GM18907 (cell line): ENCODE data around the gene KCNJ12.

Experiments
- ATAC-seq: cut with Tn5 transposase; IDR thresholded peaks from one replicate; pipeline ENCODE4 v1.9.1; 2021; ENCODE audit warnings: mild to moderate bottlenecking, moderate library complexity; ENCODE audit not compliant: unreplicated experiment

The KCNJ12 gene

DNA sequence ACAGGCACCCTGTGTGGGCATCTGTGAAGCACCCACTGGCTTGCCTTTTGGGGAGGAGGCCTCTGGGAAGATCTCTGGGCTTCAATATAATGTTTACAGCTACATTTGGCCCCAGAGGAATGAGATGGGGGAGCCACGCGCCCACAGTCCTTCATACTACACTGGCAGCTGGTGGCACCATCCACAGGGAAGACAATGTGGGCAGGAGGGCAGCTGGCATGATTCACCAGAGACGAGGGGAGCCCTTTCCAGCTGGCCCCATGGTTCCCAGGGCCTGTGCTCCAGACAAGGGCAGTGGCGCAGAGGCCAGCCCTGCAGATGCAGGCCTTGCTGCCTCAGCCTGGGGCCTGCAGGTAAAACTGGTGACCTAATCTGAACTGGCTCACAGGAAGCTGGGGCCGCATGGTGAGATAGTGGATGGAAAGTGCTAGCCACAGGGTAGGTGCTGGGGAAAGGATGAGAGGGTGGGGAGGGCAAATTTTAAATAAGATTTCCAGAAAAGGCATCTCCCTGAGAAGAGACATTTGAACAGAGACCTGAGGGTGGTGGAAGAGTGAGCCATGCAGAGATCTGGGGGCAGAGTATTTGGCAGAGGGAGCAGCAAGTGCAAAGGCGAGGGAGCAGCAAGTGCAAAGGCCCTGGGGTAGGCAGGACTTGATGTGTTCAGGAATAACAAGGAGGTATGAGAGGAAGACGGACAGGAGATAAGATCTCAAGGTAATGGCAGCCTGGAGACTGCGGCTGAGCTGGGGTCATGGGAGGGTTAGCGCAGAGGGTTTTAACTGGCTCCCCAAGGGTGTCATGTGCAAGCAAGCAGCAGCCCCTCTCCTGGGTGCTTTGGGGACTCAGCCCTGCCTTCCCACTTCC, 12.1 kb upstream of the KCNJ12 start:
- no peak for ATAC-seq

- ATAC-seq = no peak
These were observed 11.1 kb upstream of the KCNJ12 start for GRCh38 chr17:21365016-21365415.

GRCh38 chr17:21368545-21369246, 7.5 kb upstream of the KCNJ12 start:
- peak; percentile 49 for ATAC-seq

- no peak for ATAC-seq
These were observed 6.8 kb upstream of the KCNJ12 start for GRCh38 chr17:21369395-21369794.

DNA sequence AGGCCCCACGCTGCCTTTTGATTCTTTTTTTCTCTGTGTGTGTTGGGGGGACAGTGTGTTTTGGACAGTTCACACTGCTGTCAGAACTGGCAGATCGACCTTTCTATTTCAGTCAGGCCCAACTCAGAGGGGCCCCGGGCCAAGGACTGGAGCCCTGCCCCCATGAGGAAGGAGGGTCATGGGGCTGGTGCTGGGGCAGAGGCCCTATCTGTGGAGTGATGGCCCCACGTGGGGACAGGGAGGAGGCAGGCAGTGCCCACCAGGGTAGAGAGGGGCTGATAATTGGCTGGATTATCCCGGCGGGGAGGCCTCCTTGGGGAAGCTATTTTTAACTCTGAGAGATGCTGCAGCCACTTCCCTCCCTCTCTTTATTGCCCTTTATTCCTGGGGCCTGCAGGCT, 5.7 kb upstream of the KCNJ12 start:
- no peak for ATAC-seq

GRCh38 chr17:21371511-21372081, 4.6 kb upstream of the KCNJ12 start:
- no peak for ATAC-seq

GRCh38 chr17:21372256-21372954, 3.8 kb upstream of the KCNJ12 start:
- no peak for ATAC-seq

- ATAC-seq = no peak
These were observed 3.1 kb upstream of the KCNJ12 start for GRCh38 chr17:21373036-21373435.

DNA sequence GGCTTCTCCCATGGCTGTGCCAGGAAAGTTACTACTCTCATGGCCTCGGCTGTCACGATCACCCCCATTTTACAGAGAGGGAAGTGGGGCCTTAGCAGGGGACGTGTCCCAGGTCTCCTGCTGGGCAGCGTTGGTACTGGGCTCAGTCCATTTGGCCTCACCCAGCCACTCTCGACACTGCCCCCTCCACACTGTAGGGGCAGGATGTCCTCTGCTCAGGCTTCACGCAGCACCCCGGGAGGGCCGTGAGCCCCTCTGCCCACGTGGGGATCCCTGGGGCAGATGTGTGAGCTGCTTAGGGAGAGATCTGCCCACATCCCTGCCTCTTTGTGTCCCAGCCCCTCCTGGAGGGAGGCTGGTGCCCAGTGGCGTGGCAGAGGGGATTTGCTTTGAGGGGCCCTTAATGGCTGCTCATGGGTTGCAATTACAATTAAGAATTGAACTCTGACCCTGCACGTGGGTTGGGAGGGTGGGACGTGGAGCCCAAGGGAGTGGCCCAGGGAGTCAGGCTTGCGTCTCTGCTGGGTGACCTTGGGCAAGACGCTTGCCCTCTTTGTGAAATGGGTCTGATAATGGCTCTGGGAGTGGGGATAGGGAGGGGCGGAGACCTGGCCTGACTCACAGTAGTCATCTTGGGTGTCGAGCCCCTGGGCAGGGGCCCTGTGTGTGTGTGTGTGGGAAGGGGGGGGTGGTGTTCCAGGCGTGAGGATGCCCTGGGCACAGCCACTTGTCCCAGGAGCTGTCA, 2.3 kb upstream of the KCNJ12 start:
- ATAC-seq = no peak

DNA sequence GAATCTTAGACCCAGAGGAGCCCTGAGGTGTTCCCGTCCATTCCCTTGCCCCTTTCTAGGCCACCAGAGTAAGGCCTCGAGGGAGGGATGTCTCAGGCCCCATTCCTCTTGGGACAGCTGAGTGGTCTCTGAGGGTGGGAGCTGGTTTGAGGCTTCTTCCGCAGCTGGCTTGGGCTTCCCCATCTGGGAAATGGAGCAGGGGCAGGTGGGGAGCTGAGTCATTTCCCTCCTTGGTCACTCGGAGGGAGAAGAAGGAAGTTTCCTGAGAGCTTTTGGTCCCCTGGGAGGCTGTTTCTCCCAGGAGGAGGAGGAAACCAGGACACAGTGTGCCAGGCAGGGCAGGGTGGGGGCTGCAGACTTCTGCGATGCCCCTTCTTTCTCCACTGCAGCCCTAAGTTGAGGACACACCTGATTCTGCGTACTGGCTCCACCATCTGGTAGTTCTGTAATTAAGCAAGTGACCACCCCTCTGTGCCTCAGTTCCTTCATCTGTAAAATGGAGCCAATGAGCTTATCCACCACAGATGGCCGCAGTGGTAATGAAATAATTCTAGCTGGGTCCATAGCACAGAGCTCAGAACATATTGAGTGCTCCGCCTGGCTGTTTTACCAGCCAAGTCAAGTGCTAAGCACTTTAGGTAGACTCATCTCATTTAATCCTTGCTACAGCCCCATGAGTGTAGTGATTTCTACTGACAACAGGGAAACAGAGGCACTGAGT, 1.6 kb upstream of the KCNJ12 start:
- ATAC-seq = no peak

DNA sequence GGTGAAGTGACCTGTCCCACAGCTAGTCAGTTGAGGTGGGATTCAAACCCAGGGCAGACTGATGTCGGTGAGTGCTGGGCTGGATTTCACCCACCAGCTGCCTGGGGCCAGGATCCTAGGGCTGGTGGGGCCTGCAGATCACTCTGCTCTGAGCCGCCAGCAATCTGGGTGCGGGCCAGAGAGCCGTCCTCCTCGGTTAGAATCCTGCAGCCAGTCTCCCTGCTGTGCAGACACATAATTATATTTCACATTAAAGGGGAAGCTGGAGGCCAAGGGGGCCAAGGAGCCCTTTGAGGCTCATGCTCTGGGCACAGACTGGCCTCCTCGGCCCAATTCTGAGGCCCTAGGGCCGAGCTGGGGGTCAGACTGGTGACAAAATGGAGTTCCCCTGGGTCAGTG, 996 bp upstream of the KCNJ12 start:
- no peak for ATAC-seq

- ATAC-seq = no peak
These were observed 438 bp upstream of the KCNJ12 start for GRCh38 chr17:21375757-21376080.

DNA sequence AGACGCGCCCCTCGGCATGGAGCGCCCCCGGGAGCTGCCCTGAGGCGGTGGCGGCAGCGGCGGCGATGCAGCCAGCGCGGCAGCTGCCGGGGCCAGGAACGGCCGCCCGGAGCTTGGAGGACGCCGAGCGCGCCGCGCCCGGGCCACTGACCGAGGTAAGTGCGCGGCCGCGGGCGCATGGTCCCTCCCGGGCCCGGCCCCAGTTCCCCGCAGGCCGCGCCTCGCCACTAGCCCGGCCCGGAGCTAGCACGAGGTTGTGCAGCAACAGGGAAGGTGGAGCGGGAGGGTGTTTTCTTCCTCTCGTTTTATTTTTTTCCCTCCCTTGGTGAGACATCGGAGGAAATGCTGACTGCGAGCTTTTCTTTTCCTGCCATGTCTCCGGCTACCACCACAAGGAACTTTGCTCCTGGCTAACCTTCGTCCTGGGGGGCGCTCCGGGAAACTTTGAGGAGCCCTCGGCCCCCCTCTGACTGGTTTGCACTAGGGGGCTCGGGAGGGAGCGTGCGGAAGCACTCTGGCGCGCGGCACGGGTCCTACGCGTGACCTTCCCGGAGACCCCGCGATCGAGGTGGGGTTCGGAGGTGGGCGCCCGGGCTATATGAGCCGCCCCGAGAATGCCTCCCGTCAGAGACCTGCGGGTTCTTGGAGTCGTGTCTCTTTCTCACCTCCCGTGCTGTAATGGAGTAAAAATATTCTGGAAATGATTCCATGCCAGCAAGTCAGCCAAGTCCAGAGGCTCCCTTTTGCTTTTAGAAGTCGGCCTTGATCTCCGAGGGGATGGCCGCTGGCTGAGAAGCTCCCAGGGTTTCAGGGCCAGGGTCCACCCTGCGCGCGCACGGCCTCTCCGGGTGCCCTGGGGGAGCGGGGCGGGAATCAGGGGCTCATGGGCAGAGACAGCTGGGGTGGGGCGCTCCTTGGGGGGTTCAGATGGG, 868 bp downstream of the KCNJ12 start:
- no peak for ATAC-seq

DNA sequence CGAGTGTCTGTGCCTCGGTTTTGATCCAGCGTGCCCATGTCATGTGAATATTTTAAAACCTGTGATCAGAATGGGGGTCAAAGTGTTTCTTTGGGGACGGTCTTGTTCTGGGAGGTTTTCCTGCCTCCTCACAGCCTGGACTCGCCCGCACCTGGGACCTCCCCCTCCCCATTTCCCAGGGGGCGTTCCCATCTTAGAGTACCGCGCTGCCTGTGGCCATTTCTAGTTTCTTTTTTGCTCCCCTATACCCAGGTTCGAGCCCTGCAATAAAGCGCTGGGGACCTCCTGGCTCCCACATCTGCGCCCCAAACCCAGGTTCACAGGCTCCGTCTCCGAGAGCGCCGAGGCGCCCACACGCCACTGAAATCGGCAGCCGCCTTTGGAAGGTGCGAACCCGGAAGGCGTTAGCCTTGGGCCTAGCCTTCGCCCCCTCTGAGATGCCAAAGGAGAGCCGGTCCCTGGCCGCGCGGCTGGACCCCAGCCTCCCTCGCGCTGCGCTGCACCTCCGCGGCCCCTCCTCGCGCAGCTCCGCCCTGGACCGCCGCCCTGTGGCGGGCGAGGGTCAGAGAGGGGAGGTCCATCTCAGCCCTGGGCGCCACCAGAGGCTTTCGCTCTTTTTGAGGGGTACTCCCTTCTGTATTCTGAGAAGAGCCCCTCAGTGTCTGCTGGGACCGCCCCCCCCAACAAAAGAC, 1.7 kb downstream of the KCNJ12 start:
- ATAC-seq = no peak

DNA sequence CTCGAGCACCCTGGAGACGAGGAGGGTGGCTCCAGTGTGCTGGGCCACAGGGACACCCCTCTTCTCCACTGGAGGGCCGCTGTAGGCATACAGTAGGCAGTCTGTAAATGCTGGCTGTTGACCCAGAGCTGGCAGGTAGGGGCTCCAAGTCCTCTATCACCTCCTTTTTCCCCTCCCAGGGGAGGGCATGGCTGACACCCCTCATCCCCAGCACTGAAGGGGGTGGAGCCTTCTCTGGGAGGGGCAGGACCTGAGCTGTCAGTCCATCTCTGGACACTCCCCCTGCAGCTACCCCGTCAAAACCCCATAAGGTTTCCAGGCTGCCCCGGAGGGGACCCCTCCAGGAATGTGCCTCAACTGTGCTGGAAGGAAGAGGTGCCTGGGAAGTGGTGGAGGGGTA, 2.4 kb downstream of the KCNJ12 start:
- ATAC-seq = no peak

DNA sequence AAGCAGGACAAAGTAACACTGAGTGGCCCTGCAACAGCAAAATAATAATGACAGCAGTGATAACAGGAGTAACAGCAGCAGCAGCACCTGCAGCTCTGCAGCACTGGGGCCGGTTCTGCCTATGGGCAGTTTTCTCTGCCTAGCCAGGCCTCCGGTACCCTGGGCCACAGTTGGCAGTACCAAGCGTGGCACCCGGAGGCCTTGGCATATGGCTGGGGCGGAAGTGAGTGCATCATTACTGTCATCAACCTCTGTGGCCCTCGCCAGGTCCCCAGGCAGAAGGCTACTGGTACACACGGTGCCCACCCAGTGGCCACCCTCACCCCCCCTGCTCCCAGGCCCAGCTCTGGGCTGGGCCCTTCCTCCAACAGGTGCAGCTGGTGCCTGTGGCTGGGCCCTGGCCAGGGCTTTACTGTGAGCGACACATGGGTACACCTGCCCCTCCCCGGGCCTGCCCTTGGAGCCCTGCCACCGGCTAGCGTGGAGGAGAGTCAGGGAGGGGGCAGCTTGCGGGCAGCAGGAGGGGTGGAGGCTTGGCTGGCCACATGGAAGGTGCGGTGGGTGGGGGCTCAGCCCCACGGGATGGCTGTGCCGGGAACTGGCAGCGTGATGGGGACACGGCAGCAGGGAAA, 3.0 kb downstream of the KCNJ12 start:
- no peak for ATAC-seq

DNA sequence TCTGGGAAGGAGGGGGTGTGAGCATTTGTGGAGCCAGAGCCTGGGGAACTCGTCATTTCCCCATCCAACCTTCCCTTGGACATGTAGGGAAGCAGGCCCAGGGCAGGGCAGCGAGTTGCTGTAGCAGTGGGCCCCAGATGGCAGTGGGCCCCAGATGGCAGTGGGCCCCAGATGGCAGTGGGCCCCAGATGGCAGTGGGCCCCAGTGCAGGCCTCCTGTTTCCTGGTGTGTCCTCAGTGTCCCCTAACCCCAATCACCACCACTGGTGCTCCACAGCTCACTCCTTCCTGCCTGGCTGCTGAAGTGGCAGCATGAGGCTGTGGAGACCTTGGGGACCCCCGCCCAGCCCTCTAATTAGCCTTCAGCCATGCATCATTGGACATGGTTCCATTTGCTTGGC, 4.5 kb downstream of the KCNJ12 start:
- ATAC-seq = no peak

- ATAC-seq = no peak
These were observed 5.0 kb downstream of the KCNJ12 start for GRCh38 chr17:21381076-21381706.
